GM06990 (cell line): ENCODE measurements around the gene PEX6.
"Not testable (repeated sequence)": the region's sequence is repeated elsewhere in the genome, so short reads cannot be mapped to it uniquely, and the experiment has no call there.

Experiments used
- DNase-seq: peaks from one replicate; pipeline ENCODE4 v3.0.0-alpha.2; 2011; ENCODE audit not compliant: insufficient read length; ENCODE audit errors: extremely low read depth
- H3K27me3 ChIP-seq: replicated peaks from 2 replicates; pipeline ENCODE4 v1.6.0; 2011; ENCODE audit warnings: low read length; ENCODE audit not compliant: control insufficient read depth, insufficient read depth
- H3K36me3 ChIP-seq: 2 replicates; pipeline ENCODE4 v1.5.1; 2011; ENCODE audit warnings: low read length; ENCODE audit not compliant: control insufficient read depth, insufficient read depth
- H3K4me3 ChIP-seq: replicated peaks from 2 replicates; pipeline ENCODE4 v1.5.1; 2011; ENCODE audit warnings: low read depth, mild to moderate bottlenecking, control low read depth, low read length
- CTCF ChIP-seq: IDR thresholded peaks from 2 replicates; pipeline ENCODE4 v1.5.1; 2011; ENCODE audit warnings: low read length, control low read depth, mild to moderate bottlenecking, inconsistent platforms; ENCODE audit not compliant: insufficient read depth, poor library complexity, severe bottlenecking

Gene PEX6

GRCh38 chr6:42959917-42960242 lies 19.1 kb downstream of the PEX6 start:
- TF ChIP-seq CTCF = no peak
- no peaks in the 10 kb centered on the region for H3K27me3 ChIP-seq
- DNase-seq = no peak
- no peak overlapping the region for H3K4me3 ChIP-seq
- peaks cover 14% of the 10 kb centered on the region for H3K36me3 ChIP-seq

- Histone ChIP-seq H3K4me3 (no peak overlapping the region), H3K27me3 (no peaks in the 10 kb centered on the region), H3K36me3 (peaks cover 5% of the 10 kb centered on the region; the same call in 1 of the 2 replicates)
- no peak for TF ChIP-seq CTCF
- DNase-seq = no peak
Measured at GRCh38 chr6:42958125-42958524, 20.9 kb downstream of the PEX6 start.

GRCh38 chr6:42954405-42954804 lies 24.6 kb downstream of the PEX6 start:
- DNase-seq, H3K36me3 ChIP-seq, H3K4me3 ChIP-seq, H3K27me3 ChIP-seq: not testable (repeated sequence)

- Histone ChIP-seq H3K4me3 (no peak overlapping the region), H3K36me3 (no peaks in the 10 kb centered on the region; the same call in 1 of the 2 replicates), H3K27me3 (no peaks in the 10 kb centered on the region)
- no peak for DNase-seq
- TF ChIP-seq CTCF = no peak
Measured at GRCh38 chr6:42952389-42952788, 26.6 kb downstream of the PEX6 start.

GRCh38 chr6:42947950-42948349 lies 31.0 kb downstream of the PEX6 start:
- Histone ChIP-seq H3K27me3 (no peaks in the 10 kb centered on the region), H3K36me3 (peaks cover 4% of the 10 kb centered on the region), H3K4me3 (no peak overlapping the region)
- no peak for DNase-seq
- no peak for TF ChIP-seq CTCF

GRCh38 chr6:42942444-42942843 lies 36.5 kb downstream of the PEX6 start:
- DNase-seq = no peak
- Histone ChIP-seq H3K4me3 (no peak overlapping the region), H3K27me3 (no peaks in the 10 kb centered on the region), H3K36me3 (peaks cover 37% of the 10 kb centered on the region)
- TF ChIP-seq CTCF = no peak

- peaks cover 42% of the 10 kb centered on the region for H3K36me3 ChIP-seq
Measured at GRCh38 chr6:42941356-42941755, 37.6 kb downstream of the PEX6 start.

More at GRCh38 chr6:42941356-42941755, 37.6 kb downstream of the PEX6 start:
- not testable (repeated sequence) for H3K4me3 ChIP-seq, H3K27me3 ChIP-seq, DNase-seq
